H7 (cell line): ENCODE results near the gene OGDH. TPM values are rescaled to one million over a fixed set of nuclear protein-coding genes. Genes with fewer than 3 reads are reported as not detected.

Experiments used
- DNase-seq: peaks from one replicate; pipeline ENCODE4 v3.0.0; 2012
- H3K27me3 ChIP-seq: 2 replicates; pipeline ENCODE4 v1.6.0; 2011; ENCODE audit warnings: mild to moderate bottlenecking, low read length; ENCODE audit not compliant: control insufficient read depth, insufficient read depth
- H3K36me3 ChIP-seq: replicated peaks from 2 replicates; pipeline ENCODE4 v1.5.1; 2011; ENCODE audit warnings: low read length; ENCODE audit not compliant: control insufficient read depth, insufficient read depth
- H3K4me3 ChIP-seq: 2 replicates; pipeline ENCODE4 v1.5.1; 2011; ENCODE audit warnings: low read depth, mild to moderate bottlenecking, control low read depth, low read length, moderate library complexity; ENCODE audit not compliant: insufficient read depth
- total RNA-seq: library from RNA; depleted of rRNA; stranded (reverse); fragments of >200 nt; shearing (Covaris generic); gene quantifications from 2 replicates; pipeline ENCODE4 v1.2.3, GENCODE V29; 2014

OGDH gene
- total RNA-seq, 1 experiment from 2014 or later, result 71.3 TPM

DNA sequence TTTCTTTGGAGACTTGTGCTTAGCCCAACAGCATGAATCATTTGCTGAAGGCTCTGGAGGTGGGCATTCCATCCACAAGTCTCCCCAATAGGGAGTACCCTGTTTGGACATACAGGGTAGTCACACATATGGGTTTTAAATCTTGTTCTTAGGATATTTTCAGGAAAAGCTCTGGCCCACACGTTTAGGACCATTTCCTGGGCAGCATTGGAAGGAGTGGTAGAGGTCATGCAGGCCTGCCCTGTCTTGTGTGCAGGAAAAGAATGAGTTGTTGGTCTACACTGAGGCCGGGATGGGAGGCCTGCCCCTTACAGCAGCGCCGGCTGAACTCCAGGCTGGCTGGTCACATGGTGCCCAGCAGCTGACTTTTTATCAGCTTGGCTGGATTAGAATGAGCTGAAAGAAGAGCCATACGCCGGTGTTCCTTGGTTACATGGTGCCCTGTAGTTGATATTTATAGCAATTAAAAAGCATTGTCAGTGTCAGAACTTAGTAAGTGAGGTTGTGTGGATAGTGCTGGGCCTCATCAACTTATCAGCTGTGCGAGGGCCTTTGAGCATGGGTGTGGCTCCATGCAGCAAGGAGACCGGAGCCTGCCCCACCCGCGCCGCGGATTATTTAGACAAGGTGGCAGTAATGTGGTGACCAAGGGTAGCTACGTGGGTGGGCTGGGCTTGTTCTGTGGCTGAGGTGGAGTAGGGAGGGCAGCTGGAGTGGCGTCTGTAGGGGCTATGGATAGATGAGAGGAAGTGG lies 28.6 kb downstream of the OGDH start:
- Histone ChIP-seq H3K27me3 (no peaks in the 10 kb centered on the region), H3K4me3 (no peak overlapping the region), H3K36me3 (no peaks in the 10 kb centered on the region)
- no peak for DNase-seq

DNA sequence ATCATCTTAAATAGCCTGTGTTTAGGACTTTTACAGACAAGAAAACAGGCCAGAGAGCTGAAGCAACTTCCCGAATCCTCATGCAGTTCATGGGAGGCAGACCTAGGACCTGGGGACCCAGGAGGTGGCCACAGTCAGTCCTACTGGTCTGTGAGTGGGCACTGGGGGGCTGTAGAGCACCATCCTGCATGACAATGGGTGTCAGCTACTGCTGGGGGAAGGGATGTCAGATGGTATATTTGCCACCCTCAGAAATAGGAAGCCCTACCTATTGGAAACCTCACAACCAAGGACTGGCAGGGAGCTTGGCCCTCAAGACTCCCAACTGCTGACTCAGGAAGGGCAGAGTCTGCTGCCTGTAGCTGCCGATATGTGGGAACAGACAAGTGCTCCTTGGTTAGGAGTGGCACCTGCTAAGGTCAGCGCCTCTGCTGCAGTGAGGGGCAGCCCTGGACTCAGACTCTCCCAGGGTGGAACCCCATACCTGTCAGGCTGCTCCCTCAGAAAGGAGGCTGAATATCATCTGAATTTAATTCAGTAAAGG lies 29.7 kb downstream of the OGDH start:
- Histone ChIP-seq H3K36me3 (no peaks in the 10 kb centered on the region), H3K4me3 (no peak overlapping the region), H3K27me3 (no peaks in the 10 kb centered on the region)
- DNase-seq, result no peak

DNA sequence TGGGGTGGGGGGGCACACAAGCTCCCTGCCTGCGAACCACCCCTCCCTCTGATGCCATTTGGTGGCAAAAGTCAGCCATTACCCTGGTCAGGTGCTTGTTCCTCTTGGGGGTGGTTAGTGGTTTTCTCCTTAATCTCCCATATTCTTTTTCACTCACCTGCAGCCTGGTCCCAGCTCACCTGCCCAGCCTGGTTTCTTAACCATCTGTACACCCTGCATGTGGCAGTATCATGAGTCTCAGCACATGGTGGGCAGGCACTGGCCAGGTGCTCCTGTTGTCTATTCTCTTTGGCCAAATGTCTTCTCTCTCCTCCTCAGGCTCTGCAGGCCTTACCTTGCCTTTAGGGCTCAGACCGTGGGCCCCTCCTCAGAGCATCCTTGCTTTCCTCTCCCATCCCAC lies 30.5 kb downstream of the OGDH start:
- Histone ChIP-seq H3K4me3 (no peak overlapping the region), H3K27me3 (no peaks in the 10 kb centered on the region), H3K36me3 (no peaks in the 10 kb centered on the region)
- no peak for DNase-seq

GRCh38 chr7:44637788-44638594 lies 31.6 kb downstream of the OGDH start:
- no peak for DNase-seq
- H3K4me3 ChIP-seq, result no peak overlapping the region
- H3K36me3 ChIP-seq, result no peaks in the 10 kb centered on the region
- H3K27me3 ChIP-seq, result no peaks in the 10 kb centered on the region

- DNase-seq, result peak; percentile 37
- Histone ChIP-seq H3K27me3 (no peaks in the 10 kb centered on the region), H3K4me3 (no peak overlapping the region), H3K36me3 (no peaks in the 10 kb centered on the region)
These were observed 32.5 kb downstream of the OGDH start for GRCh38 chr7:44638611-44639557.

GRCh38 chr7:44639671-44640321 lies 33.4 kb downstream of the OGDH start:
- H3K27me3 ChIP-seq, result no peaks in the 10 kb centered on the region
- no peaks in the 10 kb centered on the region for H3K36me3 ChIP-seq
- H3K4me3 ChIP-seq, result no peak overlapping the region
- DNase-seq, result peak; percentile 56

- Histone ChIP-seq H3K36me3 (peaks cover 4% of the 10 kb centered on the region), H3K27me3 (no peaks in the 10 kb centered on the region), H3K4me3 (no peak overlapping the region)
- no peak for DNase-seq
These were observed 36.8 kb downstream of the OGDH start for GRCh38 chr7:44643206-44643605.

DNA sequence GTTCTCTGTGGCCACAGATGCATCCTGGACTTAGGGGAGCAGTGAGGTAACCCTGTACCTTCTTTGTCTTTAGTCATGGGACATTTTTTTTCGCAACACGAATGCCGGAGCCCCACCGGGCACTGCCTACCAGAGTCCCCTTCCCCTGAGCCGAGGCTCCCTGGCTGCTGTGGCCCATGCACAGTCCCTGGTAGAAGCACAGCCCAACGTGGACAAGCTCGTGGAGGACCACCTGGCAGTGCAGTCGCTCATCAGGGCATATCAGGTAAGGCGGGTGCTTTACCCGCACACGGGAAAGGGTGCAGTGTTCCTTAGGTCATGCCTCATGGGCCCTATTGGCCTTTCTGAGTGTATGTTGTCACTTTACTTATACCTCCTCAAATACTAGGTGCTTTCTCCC lies 38.8 kb downstream of the OGDH start:
- H3K27me3 ChIP-seq, result no peaks in the 10 kb centered on the region
- no peak for DNase-seq
- no peak overlapping the region for H3K4me3 ChIP-seq
- H3K36me3 ChIP-seq, result peaks cover 5% of the 10 kb centered on the region

DNA sequence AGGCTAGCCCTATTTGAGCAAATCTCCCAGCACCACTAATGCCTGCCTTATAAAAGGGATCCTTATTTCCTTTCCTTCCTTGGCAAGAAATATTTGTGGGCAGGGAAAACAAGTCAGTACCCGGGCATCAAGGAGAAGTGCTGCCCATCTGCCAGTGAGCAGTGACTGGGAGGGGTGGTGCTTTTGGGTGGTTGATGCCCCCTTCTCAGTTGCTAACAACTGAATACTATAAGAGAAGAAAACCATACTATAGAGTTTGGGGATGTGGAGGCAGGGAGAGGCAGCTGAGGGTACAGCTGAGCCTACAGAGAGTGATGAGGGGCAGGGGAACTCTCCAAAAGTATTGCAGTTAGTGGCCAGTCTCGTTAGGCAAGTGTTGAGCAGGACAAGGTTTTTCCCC lies 39.3 kb downstream of the OGDH start:
- H3K27me3 ChIP-seq, result no peaks in the 10 kb centered on the region
- peaks cover 5% of the 10 kb centered on the region for H3K36me3 ChIP-seq
- no peak overlapping the region for H3K4me3 ChIP-seq
- DNase-seq, result no peak

DNA sequence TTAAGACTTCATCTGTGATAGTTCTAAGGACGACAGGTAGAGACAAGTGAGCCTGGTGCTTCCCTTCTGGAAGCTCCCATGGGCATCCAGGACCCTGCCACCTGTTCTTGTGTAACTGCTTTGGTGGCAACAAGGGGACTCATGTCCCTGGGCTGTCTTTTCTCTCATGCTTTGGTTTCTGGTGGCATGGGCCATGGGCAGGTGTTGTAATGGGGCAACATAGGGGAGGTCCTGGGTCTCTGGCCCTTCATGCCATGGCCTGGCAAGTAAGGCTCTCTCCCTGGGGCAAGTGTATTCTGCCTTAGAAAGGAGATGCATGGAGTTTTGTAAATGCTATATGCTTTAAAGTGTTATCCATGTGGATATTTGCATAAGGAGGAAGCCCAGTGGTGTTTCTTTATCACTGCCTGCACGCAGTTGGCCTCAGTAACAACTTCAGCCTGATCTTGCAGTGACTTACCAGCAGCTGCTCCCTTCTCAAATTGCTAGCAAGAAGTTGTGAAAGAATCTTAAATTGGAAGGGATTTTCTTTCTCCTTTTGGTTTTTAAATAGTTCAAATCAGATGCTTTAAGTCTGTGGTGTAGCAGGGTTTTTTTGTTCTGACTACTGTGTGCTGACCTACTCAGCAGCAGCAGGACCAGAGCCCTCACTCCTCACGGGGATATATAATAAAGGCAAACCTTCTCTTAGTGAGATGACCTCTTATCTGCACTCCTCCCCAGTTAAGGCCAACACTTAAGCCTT lies 39.9 kb downstream of the OGDH start:
- H3K27me3 ChIP-seq, result no peaks in the 10 kb centered on the region
- peaks cover 5% of the 10 kb centered on the region for H3K36me3 ChIP-seq
- H3K4me3 ChIP-seq, result no peak overlapping the region
- DNase-seq, result no peak

DNA sequence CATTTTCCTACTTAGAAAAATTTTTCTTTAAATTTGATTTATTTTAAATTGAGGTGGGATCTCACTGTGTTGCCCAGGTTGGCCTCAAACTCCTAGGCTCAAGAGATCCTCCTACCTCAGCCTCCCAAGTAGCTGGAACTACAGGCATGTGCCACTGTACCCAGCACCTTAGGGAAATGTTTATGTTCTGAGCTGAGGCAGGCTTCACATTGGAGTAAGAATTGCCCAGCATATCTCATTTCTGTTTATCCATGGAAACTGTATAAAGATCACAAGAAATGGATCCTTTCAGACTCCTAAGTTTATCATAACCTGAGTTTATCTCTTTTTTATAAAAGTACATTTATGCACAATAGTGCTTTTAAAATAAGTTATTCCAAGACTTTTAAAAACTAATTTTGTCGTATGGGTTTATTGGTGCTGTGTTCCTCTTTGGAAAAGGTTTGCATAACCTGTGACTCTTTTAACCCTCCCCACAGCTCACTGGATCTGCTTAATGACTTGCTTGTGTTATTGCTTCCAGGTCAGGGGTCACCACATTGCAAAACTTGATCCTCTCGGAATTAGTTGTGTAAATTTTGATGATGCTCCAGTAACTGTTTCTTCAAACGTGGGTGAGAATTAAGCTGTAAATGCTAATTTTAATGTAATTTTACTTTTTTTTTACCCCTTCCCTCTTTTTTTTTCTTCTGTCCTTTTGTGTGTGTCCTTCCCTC lies 40.7 kb downstream of the OGDH start:
- no peaks in the 10 kb centered on the region for H3K27me3 ChIP-seq
- no peak for DNase-seq

GRCh38 chr7:44647981-44648714 lies 41.7 kb downstream of the OGDH start:
- Histone ChIP-seq H3K27me3 (no peaks in the 10 kb centered on the region), H3K4me3 (no peak overlapping the region), H3K36me3 (peaks cover 5% of the 10 kb centered on the region)
- no peak for DNase-seq

More for the DNA sequence above, 40.7 kb downstream of the OGDH start:
- H3K36me3 ChIP-seq, result peaks cover 5% of the 10 kb centered on the region
- H3K4me3 ChIP-seq, result no peak overlapping the region
